ENCODE measurements around the gene RAB3IL1. TPM values are rescaled to one million over a fixed set of nuclear protein-coding genes. Genes with fewer than 3 reads are reported as not detected.

Gene RAB3IL1
- total RNA-seq, 2 donors from 2014 or later: 17.3 to 21.8 TPM

Small RNAs within 50 kb of the gene (microRNA-seq; reads per million reads assigned to microRNA genes)
- gene MIR6746: 2.0 to 2.2 reads per million in 2 donors

Other genes starting within 250 kb of the RAB3IL1 start
- 1 to 10 TPM; 4.1 to 5.0 TPM for gene DAGLA, start 237.2 kb downstream of the RAB3IL1 start, total RNA-seq
- gene MYRF, start 164.9 kb downstream of the RAB3IL1 start, total RNA-seq: 1 to 10 TPM; 4.0 to 5.0 TPM
- 100 to 1,000 TPM; 112 to 114 TPM for gene TMEM258, start 125.0 kb downstream of the RAB3IL1 start, total RNA-seq
- 10 to 100 TPM in 1 of 2 donors, 1 to 10 TPM in 1; 9.4 to 11.4 TPM for gene FEN1, start 124.7 kb downstream of the RAB3IL1 start, total RNA-seq
- 10 to 100 TPM; 44.9 to 54.1 TPM for gene FADS1, start 100.6 kb downstream of the RAB3IL1 start, total RNA-seq
- 10 to 100 TPM; 26.3 to 67.5 TPM for gene FADS2, start 89.3 kb downstream of the RAB3IL1 start, total RNA-seq
- 10 to 100 TPM; 70.5 to 90.6 TPM for gene FADS3, start 26.0 kb downstream of the RAB3IL1 start, total RNA-seq
- 1 to 10 TPM; 3.4 to 3.9 TPM for gene BEST1, start 32.8 kb upstream of the RAB3IL1 start, total RNA-seq
- gene FTH1, start 50.1 kb upstream of the RAB3IL1 start, total RNA-seq: 1,000 to 10,000 TPM; 2,726 to 3,432 TPM
- gene INCENP, start 206.4 kb upstream of the RAB3IL1 start, total RNA-seq: 10 to 100 TPM; 15.4 to 16.7 TPM